Measurements from ENCODE around the gene IGF1.

IGF1 gene

DNA sequence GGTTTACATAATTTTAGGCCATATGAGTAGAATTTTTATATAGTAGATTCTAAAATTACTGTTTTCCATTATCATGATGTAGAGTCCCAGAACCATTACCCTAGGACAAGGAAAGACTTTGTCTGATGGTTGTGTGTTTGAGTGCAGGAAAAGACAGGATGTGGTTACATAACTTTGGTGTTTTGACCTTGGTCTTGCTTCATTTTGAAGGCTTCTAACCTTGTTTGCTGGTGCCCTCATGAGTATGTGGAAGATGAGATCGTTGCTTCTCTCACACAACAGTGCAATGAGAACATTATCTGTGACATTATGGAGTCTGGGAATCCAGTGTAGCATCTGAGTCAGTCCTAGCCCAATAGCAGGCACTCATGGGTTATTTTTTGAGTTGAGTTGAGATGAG, 106.2 kb downstream of the IGF1 start:
- H3K9me2 ChIP-seq (replicated peaks; ENCODE audit: low read depth, low read length): no peaks in the 10 kb centered on the region
- TF ChIP-seq EZH2phosphoT487 (IDR thresholded peaks at IDR 0.05; ENCODE audit: borderline replicate concordance): no peak
- TF ChIP-seq, protein P1, sequence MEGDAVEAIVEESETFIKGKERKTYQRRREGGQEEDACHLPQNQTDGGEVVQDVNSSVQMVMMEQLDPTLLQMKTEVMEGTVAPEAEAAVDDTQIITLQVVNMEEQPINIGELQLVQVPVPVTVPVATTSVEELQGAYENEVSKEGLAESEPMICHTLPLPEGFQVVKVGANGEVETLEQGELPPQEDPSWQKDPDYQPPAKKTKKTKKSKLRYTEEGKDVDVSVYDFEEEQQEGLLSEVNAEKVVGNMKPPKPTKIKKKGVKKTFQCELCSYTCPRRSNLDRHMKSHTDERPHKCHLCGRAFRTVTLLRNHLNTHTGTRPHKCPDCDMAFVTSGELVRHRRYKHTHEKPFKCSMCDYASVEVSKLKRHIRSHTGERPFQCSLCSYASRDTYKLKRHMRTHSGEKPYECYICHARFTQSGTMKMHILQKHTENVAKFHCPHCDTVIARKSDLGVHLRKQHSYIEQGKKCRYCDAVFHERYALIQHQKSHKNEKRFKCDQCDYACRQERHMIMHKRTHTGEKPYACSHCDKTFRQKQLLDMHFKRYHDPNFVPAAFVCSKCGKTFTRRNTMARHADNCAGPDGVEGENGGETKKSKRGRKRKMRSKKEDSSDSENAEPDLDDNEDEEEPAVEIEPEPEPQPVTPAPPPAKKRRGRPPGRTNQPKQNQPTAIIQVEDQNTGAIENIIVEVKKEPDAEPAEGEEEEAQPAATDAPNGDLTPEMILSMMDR (conservative IDR thresholded peaks at IDR 0.05; ENCODE audit: low read length): no peak
- H2AFZ ChIP-seq (ENCODE audit: low read length): no peak overlapping the region
- no peaks in the 10 kb centered on the region for H3F3A ChIP-seq (ENCODE audit: low read depth)
- no peaks in the 10 kb centered on the region for H3K79me2 ChIP-seq (ENCODE audit: insufficient read depth, low read length)
- H3K27me3 ChIP-seq (ENCODE audit: insufficient read depth, low read length, poor library complexity, severe bottlenecking): no peaks in the 10 kb centered on the region
- no peaks in the 10 kb centered on the region for H3K36me3 ChIP-seq (ENCODE audit: insufficient read depth, low read length)
- no peaks in the 10 kb centered on the region for H3K9me3 ChIP-seq (ENCODE audit: insufficient read depth, low read depth, low read length)
- no peaks in the 10 kb centered on the region for H4K20me1 ChIP-seq (ENCODE audit: insufficient read depth, low read length, poor library complexity, severe bottlenecking)
- H3K9ac ChIP-seq (ENCODE audit: low read depth, low read length, poor library complexity, severe bottlenecking): no peak overlapping the region
- H3K4me2 ChIP-seq (ENCODE audit: low read depth, low read length, poor library complexity, severe bottlenecking): no peak overlapping the region
- H3K4me1 ChIP-seq (ENCODE audit: insufficient read depth, low read length, poor library complexity, severe bottlenecking): no peaks in the 10 kb centered on the region
- no peak overlapping the region for H3K4me3 ChIP-seq (ENCODE audit: low read length, poor library complexity, severe bottlenecking)

DNA sequence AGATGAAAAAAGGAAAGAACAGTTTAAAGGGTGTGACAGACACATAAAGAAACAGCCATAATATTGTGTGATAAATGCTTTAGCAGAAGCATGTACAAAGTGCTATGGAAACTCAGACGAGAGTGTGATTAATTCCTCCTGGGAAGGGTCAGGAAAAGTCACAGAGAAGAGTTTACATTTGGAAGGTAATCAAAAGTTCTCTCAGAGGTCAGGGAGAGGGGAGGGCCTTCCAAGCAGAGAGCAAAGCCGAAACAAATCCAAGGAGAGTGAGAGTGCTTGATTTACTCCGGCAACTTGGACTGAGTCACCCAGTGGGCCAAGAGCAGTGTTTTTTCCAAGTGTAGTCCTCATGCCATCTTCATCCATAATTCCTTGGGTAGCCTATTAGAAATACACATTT, 108.3 kb downstream of the IGF1 start:
- TF ChIP-seq, protein P1 (conservative IDR thresholded peaks at IDR 0.05; ENCODE audit: low read length): no peak
- no peak for TF ChIP-seq EZH2phosphoT487 (IDR thresholded peaks at IDR 0.05; ENCODE audit: borderline replicate concordance)
- no peak overlapping the region for H3K9ac ChIP-seq (ENCODE audit: low read depth, low read length, poor library complexity, severe bottlenecking)
- no peaks in the 10 kb centered on the region for H3K27me3 ChIP-seq (ENCODE audit: insufficient read depth, low read length, poor library complexity, severe bottlenecking)
- no peaks in the 10 kb centered on the region for H3K79me2 ChIP-seq (ENCODE audit: insufficient read depth, low read length)
- no peaks in the 10 kb centered on the region for H3K9me2 ChIP-seq (replicated peaks; ENCODE audit: low read depth, low read length)
- H3K36me3 ChIP-seq (ENCODE audit: insufficient read depth, low read length): no peaks in the 10 kb centered on the region
- no peaks in the 10 kb centered on the region for H3F3A ChIP-seq (ENCODE audit: low read depth)
- H3K9me3 ChIP-seq (ENCODE audit: insufficient read depth, low read depth, low read length): no peaks in the 10 kb centered on the region
- no peak overlapping the region for H3K4me2 ChIP-seq (ENCODE audit: low read depth, low read length, poor library complexity, severe bottlenecking)
- H4K20me1 ChIP-seq (ENCODE audit: insufficient read depth, low read length, poor library complexity, severe bottlenecking): no peaks in the 10 kb centered on the region
- no peak overlapping the region for H3K4me3 ChIP-seq (ENCODE audit: low read length, poor library complexity, severe bottlenecking)
- no peak overlapping the region for H2AFZ ChIP-seq (ENCODE audit: low read length)
- H3K4me1 ChIP-seq (ENCODE audit: insufficient read depth, low read length, poor library complexity, severe bottlenecking): no peaks in the 10 kb centered on the region

DNA sequence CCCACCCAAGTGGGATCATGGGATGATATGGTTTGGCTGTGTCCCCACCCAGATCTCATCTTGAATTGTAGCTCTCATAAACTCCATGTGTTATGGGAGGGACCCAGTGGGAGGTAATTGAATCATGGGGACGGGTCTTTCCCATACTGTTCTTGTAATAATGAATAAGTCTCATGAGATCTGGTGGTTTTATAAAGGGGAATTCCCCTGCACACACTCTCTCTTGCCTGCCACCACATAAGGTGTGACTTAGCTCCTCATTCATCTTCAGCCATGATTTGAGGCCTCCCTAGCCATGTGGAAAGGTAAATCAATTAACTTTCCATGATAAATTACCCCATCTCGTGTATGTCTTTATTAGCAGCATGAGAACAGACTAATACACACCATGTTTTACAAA, 109.2 kb downstream of the IGF1 start:
- H3K79me2 ChIP-seq (ENCODE audit: insufficient read depth, low read length): no peaks in the 10 kb centered on the region
- no peaks in the 10 kb centered on the region for H3K27me3 ChIP-seq (ENCODE audit: insufficient read depth, low read length, poor library complexity, severe bottlenecking)
- no peaks in the 10 kb centered on the region for H3K9me2 ChIP-seq (replicated peaks; ENCODE audit: low read depth, low read length)
- H3K4me1 ChIP-seq (ENCODE audit: insufficient read depth, low read length, poor library complexity, severe bottlenecking): no peaks in the 10 kb centered on the region
- TF ChIP-seq, protein P1 (conservative IDR thresholded peaks at IDR 0.05; ENCODE audit: low read length): no peak
- no peak for TF ChIP-seq EZH2phosphoT487 (IDR thresholded peaks at IDR 0.05; ENCODE audit: borderline replicate concordance)
- no peak overlapping the region for H2AFZ ChIP-seq (ENCODE audit: low read length)
- no peak overlapping the region for H3K4me3 ChIP-seq (ENCODE audit: low read length, poor library complexity, severe bottlenecking)
- H3K9me3 ChIP-seq (ENCODE audit: insufficient read depth, low read depth, low read length): no peaks in the 10 kb centered on the region
- no peaks in the 10 kb centered on the region for H3K36me3 ChIP-seq (ENCODE audit: insufficient read depth, low read length)
- H4K20me1 ChIP-seq (ENCODE audit: insufficient read depth, low read length, poor library complexity, severe bottlenecking): no peaks in the 10 kb centered on the region
- H3K4me2 ChIP-seq (ENCODE audit: low read depth, low read length, poor library complexity, severe bottlenecking): no peak overlapping the region
- no peaks in the 10 kb centered on the region for H3F3A ChIP-seq (ENCODE audit: low read depth)
- no peak overlapping the region for H3K9ac ChIP-seq (ENCODE audit: low read depth, low read length, poor library complexity, severe bottlenecking)
